DMS79 treated with DMSO at 0.1 percent for 48 hours (cell line): Measurements from ENCODE around the gene SIRT7.
A peak's percentile ranks its signal among the peaks of the same experiment; 100 is the strongest.

ENCODE experiments used
- DNase-seq: peaks from one replicate; lab custom pipeline; 2025; lab: John Stamatoyannopoulos, UW

The SIRT7 gene

GRCh38 chr17:81885869-81886548 lies 32.0 kb downstream of the SIRT7 start:
- DNase-seq, result no peak

- DNase-seq, result no peak
These were observed 32.5 kb downstream of the SIRT7 start for GRCh38 chr17:81885454-81885853.

- DNase-seq, result no peak
These were observed 33.0 kb downstream of the SIRT7 start for GRCh38 chr17:81884968-81885367.

GRCh38 chr17:81884520-81884919 lies 33.5 kb downstream of the SIRT7 start:
- DNase-seq, result no peak

GRCh38 chr17:81879121-81879520 lies 38.9 kb downstream of the SIRT7 start:
- no peak for DNase-seq

- no peak for DNase-seq
These were observed 39.7 kb downstream of the SIRT7 start for GRCh38 chr17:81878294-81878693.

GRCh38 chr17:81877569-81877968 lies 40.4 kb downstream of the SIRT7 start:
- DNase-seq, result no peak

- DNase-seq, result peak; percentile 38
These were observed 46.4 kb downstream of the SIRT7 start for GRCh38 chr17:81871387-81872230.

GRCh38 chr17:81870981-81871386 lies 47.0 kb downstream of the SIRT7 start, which contains the start of gene ARHGDIA:
Gene ARHGDIA, minus strand, starts transcription at chr17:81871337. Its CDS starts 1,407 bp downstream, at chr17:81869930.
- DNase-seq, result no peak

- no peak for DNase-seq
These were observed 47.6 kb downstream of the SIRT7 start for GRCh38 chr17:81870131-81870980.

- no peak for DNase-seq
These were observed 48.5 kb downstream of the SIRT7 start for GRCh38 chr17:81869221-81870130.

- no peak for DNase-seq
These were observed 49.2 kb downstream of the SIRT7 start for GRCh38 chr17:81868674-81869220.

- no peak for DNase-seq
These were observed 49.8 kb downstream of the SIRT7 start for GRCh38 chr17:81867991-81868673.

GRCh38 chr17:81867170-81867990 lies 50.6 kb downstream of the SIRT7 start:
- DNase-seq, result no peak

GRCh38 chr17:81866440-81867169 lies 51.4 kb downstream of the SIRT7 start:
- DNase-seq, result no peak

GRCh38 chr17:81865733-81866439 lies 52.1 kb downstream of the SIRT7 start:
- DNase-seq, result no peak

- no peak for DNase-seq
These were observed 52.6 kb downstream of the SIRT7 start for GRCh38 chr17:81865358-81865732.
